Vagina (tissue), 2 donors: ENCODE measurements around the gene OLIG3. TPM values are rescaled to one million over a fixed set of nuclear protein-coding genes. Genes with fewer than 3 reads are reported as not detected.

Experiments
- DNase-seq, 2 donors: peaks; one replicate each; pipeline ENCODE4 v3.0.0-alpha.2; 2017; ENCODE audit errors: extremely low spot score in 2 of 2
- H3K27ac ChIP-seq: fragments of 200-600 bp; sonication (generic); one replicate; pipeline ENCODE4 v1.5.1; 2019
- H3K27me3 ChIP-seq: fragments of 200-600 bp; sonication (generic); one replicate; pipeline ENCODE4 v1.5.1; 2019
- H3K36me3 ChIP-seq, 2 donors: fragments of 200-600 bp; sonication (generic); one replicate each; pipeline ENCODE4 v1.5.1; 2017 to 2019
- H3K4me1 ChIP-seq: fragments of 200-600 bp; sonication (generic); one replicate; pipeline ENCODE4 v1.5.1; 2019
- H3K4me3 ChIP-seq, 2 donors: fragments of 200-600 bp; sonication (generic); 1 replicate in 1 of 2; 2 replicates in 1 of 2; pipeline ENCODE4 v1.5.1; 2016 to 2019
- H3K9me3 ChIP-seq: fragments of 200-600 bp; sonication (generic); one replicate; pipeline ENCODE4 v1.5.1; 2019
- CTCF ChIP-seq, 3 experiments: fragments of 450-650 bp in 2 of 3; fragments of 200-600 bp in 1 of 3; sonication (generic) in 1 of 3; IDR thresholded peaks; one replicate each; pipeline ENCODE4 v1.5.1; 2017 to 2019; ENCODE audit warnings: antibody characterized with exemption in 3 of 3, mild to moderate bottlenecking in 2 of 3, moderate library complexity in 2 of 3
- POLR2A ChIP-seq, 2 donors: fragments of 450-650 bp; IDR thresholded peaks; one replicate each; pipeline ENCODE4 v1.6.1; 2017; ENCODE audit warnings: antibody characterized with exemption in 2 of 2, mild to moderate bottlenecking in 2 of 2, moderate library complexity in 2 of 2
- POLR2AphosphoS5 ChIP-seq, 2 donors: sonication (generic); formaldehyde crosslinking; IDR thresholded peaks; one replicate each; pipeline ENCODE4 v1.9.0; 2017; ENCODE audit warnings: antibody characterized with exemption in 2 of 2, mild to moderate bottlenecking in 2 of 2, low read depth in 1 of 2; ENCODE audit not compliant: insufficient read depth in 1 of 2
- intact Hi-C: fragments of 100-400 bp; cut with DNase I; formaldehyde crosslinking; loops from one replicate; pipeline ENCODE4 v1.15.1; 2023
- total RNA-seq: library from RNA; depleted of rRNA; stranded (reverse); fragments of >200 nt; gene quantifications from one replicate; pipeline ENCODE4 v1.2.3, GENCODE V29; 2016

OLIG3 gene
- total RNA-seq, 1 donor from 2014 or later, result not detected

- Histone ChIP-seq H3K27me3 (no peaks in the 10 kb centered on the region), H3K4me3 (no peak overlapping the region), H3K4me1 (no peaks in the 10 kb centered on the region), H3K27ac (no peak overlapping the region), H3K36me3 (no peaks in the 10 kb centered on the region), H3K9me3 (no peaks in the 10 kb centered on the region)
- TF ChIP-seq CTCF (IDR thresholded peaks at IDR 0.05) (no peak), POLR2A (IDR thresholded peaks at IDR 0.05) (no peak), POLR2AphosphoS5 (IDR thresholded peaks at IDR 0.05; ENCODE audit: insufficient read depth in 1 of 2, low read depth in 1 of 2) (no peak)
- intact Hi-C loops, result loop anchor here (5.0 kb wide), 1 partner anchor 419 kb away; no protein-coding TSS in a partner anchor
- DNase-seq, result no peak
Observed at GRCh38 chr6:137510923-137511322, 16.7 kb upstream of the OLIG3 start.

GRCh38 chr6:137498481-137499190 lies 4.4 kb upstream of the OLIG3 start:
- no peak for DNase-seq
- H3K4me1 ChIP-seq, result peaks cover 24% of the 10 kb centered on the region
- intact Hi-C loops, result no loop called here
- no peaks in the 10 kb centered on the region for H3K36me3 ChIP-seq
- no peak overlapping the region for H3K27ac ChIP-seq
- H3K27me3 ChIP-seq, result peaks cover 9% of the 10 kb centered on the region
- TF ChIP-seq POLR2AphosphoS5 (IDR thresholded peaks at IDR 0.05; ENCODE audit: insufficient read depth in 1 of 2, low read depth in 1 of 2), result no peak
- no peak for TF ChIP-seq POLR2A (IDR thresholded peaks at IDR 0.05)
- no peak for TF ChIP-seq CTCF (IDR thresholded peaks at IDR 0.05)
- no peaks in the 10 kb centered on the region for H3K9me3 ChIP-seq
- no peak overlapping the region for H3K4me3 ChIP-seq

GRCh38 chr6:137497721-137498463 lies 3.7 kb upstream of the OLIG3 start:
- H3K4me3 ChIP-seq, result peak overlapping the region in 1 of 2 donors; percentile 2
- peaks cover 31% of the 10 kb centered on the region for H3K4me1 ChIP-seq
- H3K27me3 ChIP-seq, result peaks cover 17% of the 10 kb centered on the region
- H3K9me3 ChIP-seq, result no peaks in the 10 kb centered on the region
- TF ChIP-seq POLR2A (IDR thresholded peaks at IDR 0.05), result no peak
- TF ChIP-seq CTCF (IDR thresholded peaks at IDR 0.05), result no peak
- TF ChIP-seq POLR2AphosphoS5 (IDR thresholded peaks at IDR 0.05; ENCODE audit: insufficient read depth in 1 of 2, low read depth in 1 of 2), result no peak
- H3K27ac ChIP-seq, result no peak overlapping the region
- H3K36me3 ChIP-seq, result no peaks in the 10 kb centered on the region
- no peak for DNase-seq
- intact Hi-C loops, result no loop called here

GRCh38 chr6:137496909-137497720 lies 2.9 kb upstream of the OLIG3 start:
- H3K27me3 ChIP-seq, result peaks cover 17% of the 10 kb centered on the region
- no peak for TF ChIP-seq POLR2AphosphoS5 (IDR thresholded peaks at IDR 0.05; ENCODE audit: insufficient read depth in 1 of 2, low read depth in 1 of 2)
- TF ChIP-seq CTCF (IDR thresholded peaks at IDR 0.05), result no peak
- TF ChIP-seq POLR2A (IDR thresholded peaks at IDR 0.05), result no peak

More at GRCh38 chr6:137496909-137497720, 2.9 kb upstream of the OLIG3 start:
- no peaks in the 10 kb centered on the region for H3K9me3 ChIP-seq
- H3K36me3 ChIP-seq, result no peaks in the 10 kb centered on the region
- peaks cover 36% of the 10 kb centered on the region for H3K4me1 ChIP-seq
- intact Hi-C loops, result no loop called here
- peak overlapping the region in 1 of 2 donors; percentile 2 for H3K4me3 ChIP-seq
- no peak for DNase-seq
- H3K27ac ChIP-seq, result no peak overlapping the region
